ENCODE measurements around the gene ZNF669. TPM values are rescaled to one million over a fixed set of nuclear protein-coding genes. Genes with fewer than 3 reads are reported as not detected.

The ZNF669 gene
- total and polyA plus RNA-seq, 3 donors from 2014 or later: 9.4 to 12.1 (median 10.6) TPM

- 94 to 95% methylated on average over 5 of the region's 5 CpGs for WGBS, 2 donors
- Histone ChIP-seq H3K27me3 (no peaks in the 10 kb centered on the region), H3K36me3 (ENCODE audit: low read depth, missing control alignments) (no peaks in the 10 kb centered on the region), H3K4me3 (no peak overlapping the region), H3K9me3 (no peaks in the 10 kb centered on the region), H3K27ac (no peak overlapping the region), H3K4me1 (no peaks in the 10 kb centered on the region)
- DNase-seq: no peak
- TF ChIP-seq, protein P1, sequence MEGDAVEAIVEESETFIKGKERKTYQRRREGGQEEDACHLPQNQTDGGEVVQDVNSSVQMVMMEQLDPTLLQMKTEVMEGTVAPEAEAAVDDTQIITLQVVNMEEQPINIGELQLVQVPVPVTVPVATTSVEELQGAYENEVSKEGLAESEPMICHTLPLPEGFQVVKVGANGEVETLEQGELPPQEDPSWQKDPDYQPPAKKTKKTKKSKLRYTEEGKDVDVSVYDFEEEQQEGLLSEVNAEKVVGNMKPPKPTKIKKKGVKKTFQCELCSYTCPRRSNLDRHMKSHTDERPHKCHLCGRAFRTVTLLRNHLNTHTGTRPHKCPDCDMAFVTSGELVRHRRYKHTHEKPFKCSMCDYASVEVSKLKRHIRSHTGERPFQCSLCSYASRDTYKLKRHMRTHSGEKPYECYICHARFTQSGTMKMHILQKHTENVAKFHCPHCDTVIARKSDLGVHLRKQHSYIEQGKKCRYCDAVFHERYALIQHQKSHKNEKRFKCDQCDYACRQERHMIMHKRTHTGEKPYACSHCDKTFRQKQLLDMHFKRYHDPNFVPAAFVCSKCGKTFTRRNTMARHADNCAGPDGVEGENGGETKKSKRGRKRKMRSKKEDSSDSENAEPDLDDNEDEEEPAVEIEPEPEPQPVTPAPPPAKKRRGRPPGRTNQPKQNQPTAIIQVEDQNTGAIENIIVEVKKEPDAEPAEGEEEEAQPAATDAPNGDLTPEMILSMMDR (IDR thresholded peaks at IDR 0.05): no peak
- intact Hi-C loops (cut with DNase I; ENCODE audit: low total_unique reads): no loop called here
Observed at GRCh38 chr1:247096544-247096943, 7.6 kb downstream of the ZNF669 start.

DNA sequence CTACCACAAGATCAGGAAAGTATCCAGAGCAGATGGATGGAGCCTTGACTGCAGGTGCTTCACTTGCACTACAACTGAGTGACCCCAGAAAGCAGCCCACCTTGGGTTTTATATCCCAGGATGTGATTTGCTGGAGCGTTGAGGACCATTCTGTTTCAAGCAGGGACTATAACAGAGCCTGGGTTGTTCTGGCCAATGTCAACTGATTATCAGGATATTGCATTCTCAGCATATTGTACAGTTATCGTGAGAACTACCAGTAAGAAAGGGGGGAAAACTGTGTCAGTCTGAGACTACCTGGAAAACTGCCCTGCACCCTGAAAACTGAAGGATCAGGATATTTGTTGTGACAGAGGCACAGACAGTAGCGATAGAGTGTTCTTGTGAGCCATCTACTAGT lies 8.0 kb downstream of the ZNF669 start:
- no peak for DNase-seq
- H3K4me1 ChIP-seq: no peaks in the 10 kb centered on the region

DNA sequence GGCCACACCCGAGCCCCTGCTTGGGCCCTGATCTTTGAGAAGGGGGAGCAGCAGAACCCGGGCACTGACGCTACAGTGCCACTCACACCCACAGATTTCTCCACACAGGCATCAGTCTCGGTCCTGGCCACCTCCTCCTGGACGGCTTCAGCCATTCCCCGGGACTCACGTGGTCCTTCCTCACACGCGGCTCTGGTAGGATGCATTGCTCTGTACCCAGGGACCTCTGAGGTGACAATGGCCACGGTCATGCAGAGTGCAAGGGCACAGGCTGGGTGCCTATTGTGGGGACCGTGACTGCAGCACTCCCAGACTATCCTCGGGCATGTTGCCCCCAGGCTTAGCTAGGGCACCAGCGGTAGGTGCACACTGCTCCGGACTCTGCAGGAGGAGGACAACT lies 13.7 kb downstream of the ZNF669 start:
- DNase-seq: no peak
- H3K4me1 ChIP-seq: no peaks in the 10 kb centered on the region
- intact Hi-C loops (cut with DNase I; ENCODE audit: low total_unique reads): no loop called here
- 86 to 100% methylated on average over 1 to 14 of the region's 14 CpGs for WGBS, 2 donors
- no peak overlapping the region for H3K4me3 ChIP-seq
- TF ChIP-seq POLR2A (IDR thresholded peaks at IDR 0.05): no peak
- TF ChIP-seq, protein P1 (IDR thresholded peaks at IDR 0.05): no peak
- H3K27ac ChIP-seq: no peak overlapping the region
- no peaks in the 10 kb centered on the region for H3K27me3 ChIP-seq
- H3K36me3 ChIP-seq (ENCODE audit: low read depth, missing control alignments): no peaks in the 10 kb centered on the region
- H3K9me3 ChIP-seq: no peaks in the 10 kb centered on the region

More for the DNA sequence above, 8.0 kb downstream of the ZNF669 start:
- TF ChIP-seq POLR2A (IDR thresholded peaks at IDR 0.05): no peak
- TF ChIP-seq, protein P1 (IDR thresholded peaks at IDR 0.05): no peak
- Histone ChIP-seq H3K4me3 (no peak overlapping the region), H3K27me3 (no peaks in the 10 kb centered on the region), H3K27ac (no peak overlapping the region), H3K36me3 (ENCODE audit: low read depth, missing control alignments) (no peaks in the 10 kb centered on the region), H3K9me3 (no peaks in the 10 kb centered on the region)
- WGBS, 2 donors: 87 to 97% methylated on average over 3 of the region's 3 CpGs
- intact Hi-C loops (cut with DNase I; ENCODE audit: low total_unique reads): no loop called here

GRCh38 chr1:247089616-247090375 lies 14.4 kb downstream of the ZNF669 start:
- TF ChIP-seq, protein P1 (IDR thresholded peaks at IDR 0.05): no peak
- TF ChIP-seq POLR2A (IDR thresholded peaks at IDR 0.05): no peak
- DNase-seq: no peak
- 78 to 100% methylated on average over 2 to 17 of the region's 17 CpGs for WGBS, 2 donors
- H3K9me3 ChIP-seq: no peaks in the 10 kb centered on the region
- intact Hi-C loops (cut with DNase I; ENCODE audit: low total_unique reads): no loop called here
- H3K36me3 ChIP-seq (ENCODE audit: low read depth, missing control alignments): no peaks in the 10 kb centered on the region
- H3K27ac ChIP-seq: no peak overlapping the region
- no peak overlapping the region for H3K4me3 ChIP-seq
- H3K4me1 ChIP-seq: no peaks in the 10 kb centered on the region
- H3K27me3 ChIP-seq: no peaks in the 10 kb centered on the region

DNA sequence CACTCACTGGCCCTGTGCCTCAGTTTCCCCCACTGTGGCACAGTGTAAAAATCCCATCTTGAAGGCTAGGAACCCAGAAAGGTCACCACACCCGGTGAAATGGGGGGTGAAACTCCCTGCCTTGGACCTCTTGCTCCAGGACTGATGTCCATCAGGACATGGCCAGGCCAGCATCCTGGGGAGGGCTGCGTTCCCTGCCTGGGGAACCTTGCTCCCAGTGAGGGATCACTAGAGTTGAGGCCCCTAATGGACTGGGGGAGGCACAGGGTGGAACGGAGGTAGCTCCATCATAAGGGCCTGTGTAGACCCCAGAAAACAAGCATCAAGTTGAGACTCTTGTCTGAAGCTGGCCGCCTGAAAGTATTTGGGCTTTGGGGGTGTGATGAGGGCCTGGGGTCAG lies 15.2 kb downstream of the ZNF669 start:
- Histone ChIP-seq H3K27ac (no peak overlapping the region), H3K36me3 (ENCODE audit: low read depth, missing control alignments) (no peaks in the 10 kb centered on the region), H3K4me3 (no peak overlapping the region), H3K4me1 (no peaks in the 10 kb centered on the region), H3K27me3 (no peaks in the 10 kb centered on the region), H3K9me3 (no peaks in the 10 kb centered on the region)
- 86 to 100% methylated on average over 3 to 4 of the region's 4 CpGs for WGBS, 2 donors
- intact Hi-C loops (cut with DNase I; ENCODE audit: low total_unique reads): no loop called here
- TF ChIP-seq POLR2A (IDR thresholded peaks at IDR 0.05): no peak
- TF ChIP-seq, protein P1 (IDR thresholded peaks at IDR 0.05): no peak
- DNase-seq: no peak

All from testis (tissue), 3 donors.